HepG2 (cell line): ENCODE results near the gene GGA1. TPM values are rescaled to one million over a fixed set of nuclear protein-coding genes. Genes with fewer than 3 reads are reported as not detected.

ENCODE experiments used
- CCAR2 ChIP-seq: fragments of 200-400 bp; formaldehyde crosslinking; optimal IDR thresholded peaks from 2 replicates; pipeline ENCODE3; 2018; ENCODE audit warnings: low read depth, mild to moderate bottlenecking, low read length, moderate library complexity
- GATAD2A ChIP-seq: IDR thresholded peaks from 2 replicates; pipeline ENCODE4 v1.6.1; 2016
- HOXA3 ChIP-seq: sonication (generic); formaldehyde crosslinking; IDR thresholded peaks from 2 replicates; pipeline ENCODE4 v1.5.0; 2020; ENCODE audit warnings: missing genetic modification reagents
- IKZF1 ChIP-seq: fragments of 450-650 bp; IDR thresholded peaks from 2 replicates; pipeline ENCODE4 v1.7.1; 2016
- ISX ChIP-seq: sonication (generic); formaldehyde crosslinking; conservative IDR thresholded peaks from 2 replicates; pipeline ENCODE4 v1.5.0; 2020; ENCODE audit warnings: missing genetic modification reagents
- NFRKB ChIP-seq: fragments of 450-650 bp; IDR thresholded peaks from 2 replicates; pipeline ENCODE4 v1.6.1; 2017
- PCBP2 ChIP-seq: fragments of 200-400 bp; formaldehyde crosslinking; optimal IDR thresholded peaks from 2 replicates; pipeline ENCODE3; 2018; ENCODE audit warnings: low read length, low read depth; ENCODE audit not compliant: poor library complexity, severe bottlenecking
- RBAK ChIP-seq: sonication (generic); formaldehyde crosslinking; IDR thresholded peaks from 2 replicates; pipeline ENCODE4 v1.5.1; 2020; ENCODE audit warnings: mild to moderate bottlenecking, missing genetic modification reagents
- SMAD3 ChIP-seq: sonication (generic); formaldehyde crosslinking; IDR thresholded peaks from 2 replicates; pipeline ENCODE4 v1.4.0; 2020; ENCODE audit warnings: missing genetic modification reagents
- SMAD9 ChIP-seq: sonication (generic); formaldehyde crosslinking; IDR thresholded peaks from 2 replicates; pipeline ENCODE4 v1.5.1; 2020; ENCODE audit warnings: mild to moderate bottlenecking, missing genetic modification reagents
- ZBTB44 ChIP-seq: sonication (generic); formaldehyde crosslinking; IDR thresholded peaks from 2 replicates; pipeline ENCODE4 v1.4.0; 2020; ENCODE audit warnings: missing genetic modification reagents
- ZNF34 ChIP-seq: sonication (generic); formaldehyde crosslinking; IDR thresholded peaks from 2 replicates; pipeline ENCODE4 v1.4.0; 2020; ENCODE audit warnings: mild to moderate bottlenecking, missing genetic modification reagents, borderline replicate concordance
- ZNF432 ChIP-seq: sonication (generic); formaldehyde crosslinking; IDR thresholded peaks from 2 replicates; pipeline ENCODE4 v1.5.0; 2020; ENCODE audit warnings: missing genetic modification reagents, mild to moderate bottlenecking, borderline replicate concordance
- ZNF792 ChIP-seq: IDR thresholded peaks from 2 replicates; pipeline ENCODE4 v1.6.1; 2016
- polyA plus RNA-seq, 8 experiments: library from polyadenylated mRNA; depleted of rRNA in 3 of 8; stranded (reverse) in 7 of 8; unstranded in 1 of 8; fragments of >200 nt; fragmentation: Illumina TruSeq in 4 of 8; extraction: Trizol in 4 of 8; gene quantifications; 2 replicates each; pipeline versions ENCODE4 v1.2.1 to v1.2.3, GENCODE V29; 2011 to 2016; ENCODE audit warnings: low read depth in 4 of 8, missing spikeins in 1 of 8, mixed read lengths in 1 of 8; ENCODE audit not compliant: insufficient read depth in 1 of 8
- total RNA-seq, 5 experiments: library from RNA; depleted of rRNA; stranded (reverse); fragments of >200 nt; fragmentation: Illumina TruSeq; extraction: Trizol; gene quantifications; 2 replicates each; pipeline ENCODE4 v1.2.3, GENCODE V29; 2016; ENCODE audit warnings: low read depth in 1 of 5
- TF ChIP-seq, protein P1 (sequence below): sonication (generic); formaldehyde crosslinking; IDR thresholded peaks from 2 replicates; pipeline ENCODE4 v1.5.0; 2020; ENCODE audit warnings: mild to moderate bottlenecking, missing genetic modification reagents
- TF ChIP-seq, protein P2 (sequence below): sonication (generic); formaldehyde crosslinking; IDR thresholded peaks from 2 replicates; pipeline ENCODE4 v1.5.0; 2020; ENCODE audit warnings: mild to moderate bottlenecking, missing genetic modification reagents
- TF ChIP-seq, protein P3 (sequence below): sonication (generic); formaldehyde crosslinking; IDR thresholded peaks from 2 replicates; pipeline ENCODE4 v1.8.0; 2022; ENCODE audit warnings: missing genetic modification reagents, mild to moderate bottlenecking, inconsistent platforms, borderline replicate concordance

The GGA1 gene
- total and polyA plus RNA-seq, 2 of the 13 experiments (the other 11 are each of a cell fraction or from before 2014, with no cell fraction given) = 29.1 to 87.2 TPM

DNA sequence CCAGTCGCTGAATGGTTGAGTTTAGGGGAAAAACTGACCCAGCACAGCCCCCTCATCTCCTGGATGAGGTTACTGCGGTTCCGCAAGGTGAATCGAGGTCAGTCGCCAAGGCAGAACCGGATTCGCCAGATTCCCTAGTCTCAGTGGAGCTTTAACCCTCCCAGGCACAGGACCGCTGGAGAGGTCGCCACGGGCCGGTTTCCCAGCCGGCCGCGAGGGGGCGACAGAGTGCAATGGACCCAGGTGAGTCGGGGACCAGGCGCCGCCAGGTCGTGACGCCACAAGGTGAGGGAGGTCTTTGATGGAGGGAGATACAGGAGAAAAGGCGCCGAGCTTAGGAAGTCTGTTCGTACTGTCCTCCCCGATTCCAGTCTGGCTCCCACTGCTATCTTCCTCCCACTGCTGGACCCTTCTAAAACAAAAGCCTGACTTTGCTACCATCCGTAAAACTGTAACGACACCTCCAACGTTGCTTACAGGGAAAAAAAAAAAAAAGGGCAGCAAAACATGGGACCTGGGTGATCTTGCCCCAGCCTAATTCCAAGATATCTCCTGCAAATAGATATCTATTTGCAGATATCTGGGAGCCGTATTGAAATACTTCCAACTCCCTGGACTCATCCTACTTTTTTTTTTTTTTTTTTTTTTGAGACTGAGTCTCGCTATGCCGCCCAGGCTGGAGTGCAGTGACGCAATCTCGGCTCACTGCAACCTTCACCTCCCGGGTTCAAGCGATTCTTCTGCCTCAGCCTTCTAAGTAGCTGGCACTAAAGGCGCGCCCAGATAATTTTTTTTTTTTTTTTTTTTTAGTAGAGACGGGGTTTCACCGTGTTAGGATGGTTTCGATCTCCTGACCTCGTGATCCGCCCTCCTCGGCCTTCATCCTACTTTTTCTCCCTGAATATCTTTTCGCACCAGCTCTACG, 1.4 kb upstream of the GGA1 start (continued):
- TF ChIP-seq, protein P1, sequence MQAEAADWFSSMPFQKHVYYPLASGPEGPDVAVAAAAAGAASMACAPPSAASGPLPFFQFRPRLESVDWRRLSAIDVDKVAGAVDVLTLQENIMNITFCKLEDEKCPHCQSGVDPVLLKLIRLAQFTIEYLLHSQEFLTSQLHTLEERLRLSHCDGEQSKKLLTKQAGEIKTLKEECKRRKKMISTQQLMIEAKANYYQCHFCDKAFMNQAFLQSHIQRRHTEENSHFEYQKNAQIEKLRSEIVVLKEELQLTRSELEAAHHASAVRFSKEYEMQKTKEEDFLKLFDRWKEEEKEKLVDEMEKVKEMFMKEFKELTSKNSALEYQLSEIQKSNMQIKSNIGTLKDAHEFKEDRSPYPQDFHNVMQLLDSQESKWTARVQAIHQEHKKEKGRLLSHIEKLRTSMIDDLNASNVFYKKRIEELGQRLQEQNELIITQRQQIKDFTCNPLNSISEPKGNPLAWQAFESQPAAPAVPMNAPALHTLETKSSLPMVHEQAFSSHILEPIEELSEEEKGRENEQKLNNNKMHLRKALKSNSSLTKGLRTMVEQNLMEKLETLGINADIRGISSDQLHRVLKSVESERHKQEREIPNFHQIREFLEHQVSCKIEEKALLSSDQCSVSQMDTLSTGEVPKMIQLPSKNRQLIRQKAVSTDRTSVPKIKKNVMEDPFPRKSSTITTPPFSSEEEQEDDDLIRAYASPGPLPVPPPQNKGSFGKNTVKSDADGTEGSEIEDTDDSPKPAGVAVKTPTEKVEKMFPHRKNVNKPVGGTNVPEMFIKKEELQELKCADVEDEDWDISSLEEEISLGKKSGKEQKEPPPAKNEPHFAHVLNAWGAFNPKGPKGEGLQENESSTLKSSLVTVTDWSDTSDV (CRISPR knock-in tag) = no peak
- TF ChIP-seq ISX (CRISPR knock-in tag) (no peak), PCBP2 (no peak), GATAD2A (CRISPR knock-in tag) (peak; percentile 77), ZBTB44 (CRISPR knock-in tag) (no peak), RBAK (no peak), SMAD3 (0 out of 2 replicates have a peak, but pooled peaks have one; percentile 60), ZNF34 (CRISPR knock-in tag) (no peak), NFRKB (no peak), CCAR2 (no peak), SMAD9 (no peak), HOXA3 (peak; percentile 81; the same call in 1 of the 2 replicates), ZNF432 (CRISPR knock-in tag) (no peak), ZNF792 (CRISPR knock-in tag) (no peak), IKZF1 (no peak)
- TF ChIP-seq, protein P2, sequence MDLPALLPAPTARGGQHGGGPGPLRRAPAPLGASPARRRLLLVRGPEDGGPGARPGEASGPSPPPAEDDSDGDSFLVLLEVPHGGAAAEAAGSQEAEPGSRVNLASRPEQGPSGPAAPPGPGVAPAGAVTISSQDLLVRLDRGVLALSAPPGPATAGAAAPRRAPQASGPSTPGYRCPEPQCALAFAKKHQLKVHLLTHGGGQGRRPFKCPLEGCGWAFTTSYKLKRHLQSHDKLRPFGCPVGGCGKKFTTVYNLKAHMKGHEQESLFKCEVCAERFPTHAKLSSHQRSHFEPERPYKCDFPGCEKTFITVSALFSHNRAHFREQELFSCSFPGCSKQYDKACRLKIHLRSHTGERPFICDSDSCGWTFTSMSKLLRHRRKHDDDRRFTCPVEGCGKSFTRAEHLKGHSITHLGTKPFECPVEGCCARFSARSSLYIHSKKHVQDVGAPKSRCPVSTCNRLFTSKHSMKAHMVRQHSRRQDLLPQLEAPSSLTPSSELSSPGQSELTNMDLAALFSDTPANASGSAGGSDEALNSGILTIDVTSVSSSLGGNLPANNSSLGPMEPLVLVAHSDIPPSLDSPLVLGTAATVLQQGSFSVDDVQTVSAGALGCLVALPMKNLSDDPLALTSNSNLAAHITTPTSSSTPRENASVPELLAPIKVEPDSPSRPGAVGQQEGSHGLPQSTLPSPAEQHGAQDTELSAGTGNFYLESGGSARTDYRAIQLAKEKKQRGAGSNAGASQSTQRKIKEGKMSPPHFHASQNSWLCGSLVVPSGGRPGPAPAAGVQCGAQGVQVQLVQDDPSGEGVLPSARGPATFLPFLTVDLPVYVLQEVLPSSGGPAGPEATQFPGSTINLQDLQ (CRISPR knock-in tag) = no peak
- TF ChIP-seq, protein P3, sequence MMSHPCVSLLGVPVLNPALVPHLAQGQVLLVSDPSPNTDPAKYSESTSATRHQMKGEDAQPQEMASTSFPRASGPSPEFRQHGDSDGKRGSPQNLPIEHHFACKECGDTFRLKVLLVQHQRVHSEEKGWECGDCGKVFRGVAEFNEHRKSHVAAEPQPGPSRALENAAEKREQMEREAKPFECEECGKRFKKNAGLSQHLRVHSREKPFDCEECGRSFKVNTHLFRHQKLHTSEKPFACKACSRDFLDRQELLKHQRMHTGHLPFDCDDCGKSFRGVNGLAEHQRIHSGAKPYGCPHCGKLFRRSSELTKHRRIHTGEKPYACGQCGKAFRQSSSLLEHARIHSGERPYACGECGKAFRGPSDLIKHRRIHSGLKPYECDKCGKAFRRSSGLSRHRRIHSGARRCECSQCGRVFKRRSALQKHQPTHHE (CRISPR knock-in tag) = no peak
